Right lobe of liver (tissue), 4 donors: ENCODE results near the gene CALML6.

Experiments used
- CTCF ChIP-seq, 4 donors: fragments of 200-600 bp in 3 of 4; fragments of 450-650 bp in 1 of 4; IDR thresholded peaks; one replicate each; pipeline versions ENCODE4 v1.5.1 to v1.8.0; 2016 to 2022; ENCODE audit warnings: antibody characterized with exemption in 4 of 4, mild to moderate bottlenecking in 2 of 4
- POLR2A ChIP-seq: fragments of 450-650 bp; IDR thresholded peaks from one replicate; pipeline ENCODE4 v1.6.1; 2017; ENCODE audit warnings: antibody characterized with exemption, mild to moderate bottlenecking
- donor health status: DM: no; HTN: no; CAD: no.
- donor health status: DM: no; HTN: no; CAD: no.
- donor health status: DM: no; HTN: yes; CAD: no.

DNA sequence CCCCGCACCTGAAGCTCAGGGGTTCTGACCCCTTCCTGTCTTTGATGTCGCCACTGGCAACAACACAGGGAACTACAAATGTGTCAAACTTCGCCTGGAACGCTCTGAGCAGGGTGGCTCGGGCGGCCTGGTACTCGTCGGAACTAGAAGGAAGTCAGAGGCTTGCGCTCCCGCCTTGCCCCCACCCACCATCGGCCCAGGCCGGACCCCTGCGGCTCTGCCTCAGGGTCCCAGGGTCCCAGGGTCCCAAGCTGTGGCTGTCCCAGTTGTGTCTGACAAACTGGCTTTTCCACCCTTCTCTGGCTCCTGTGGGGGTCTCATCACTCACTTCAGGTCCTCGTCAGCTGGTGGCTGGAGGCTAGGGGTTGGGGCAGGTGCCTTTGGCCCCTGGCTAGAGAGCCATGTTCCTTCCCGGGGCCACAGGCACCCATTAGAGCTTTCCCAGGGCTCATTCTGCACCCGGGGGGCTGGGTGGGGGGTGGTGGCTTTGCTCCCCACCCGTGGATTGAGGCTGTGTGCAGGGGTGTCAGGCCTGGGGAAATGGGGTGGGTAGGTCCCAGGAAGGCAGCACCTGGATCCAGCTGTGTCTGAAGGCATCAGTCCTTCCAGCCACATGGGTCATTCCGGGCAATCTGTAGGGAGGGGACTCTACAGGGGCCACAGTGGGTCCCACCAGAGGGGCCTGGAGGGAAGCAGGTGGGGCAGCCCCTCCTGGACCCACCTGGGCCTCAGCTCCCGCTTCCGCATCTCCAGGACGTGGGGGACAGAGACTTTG lies 12.0 kb downstream of the CALML6 start:
- no peak for TF ChIP-seq CTCF (IDR thresholded peaks at IDR 0.05)
- no peak for TF ChIP-seq POLR2A
